Glutamatergic neuron (in vitro differentiated cells): ENCODE data around the gene ARHGEF2. TPM values are rescaled to one million over a fixed set of nuclear protein-coding genes. Genes with fewer than 3 reads are reported as not detected.
A peak's percentile ranks its signal among the peaks of the same experiment; 100 is the strongest.

Experiments used
- DNase-seq: peaks from one replicate; pipeline ENCODE4 v3.0.0; 2022
- H3K27ac Mint-ChIP-seq: one replicate; pipeline ENCODE4 v1.8.0; 2020; ENCODE audit warnings: mild to moderate bottlenecking, mixed read lengths, inconsistent platforms; ENCODE audit not compliant: unreplicated experiment
- H3K27me3 Mint-ChIP-seq: one replicate; pipeline ENCODE4 v1.8.0; 2020; ENCODE audit warnings: mild to moderate bottlenecking, moderate library complexity, mixed read lengths, inconsistent platforms; ENCODE audit not compliant: unreplicated experiment
- H3K36me3 Mint-ChIP-seq: one replicate; pipeline ENCODE4 v1.8.0; 2020; ENCODE audit warnings: mild to moderate bottlenecking, mixed read lengths, inconsistent platforms; ENCODE audit not compliant: unreplicated experiment
- H3K4me1 Mint-ChIP-seq: one replicate; pipeline ENCODE4 v1.8.0; 2020; ENCODE audit warnings: mild to moderate bottlenecking, low read depth, mixed read lengths, inconsistent platforms; ENCODE audit not compliant: unreplicated experiment
- H3K4me3 Mint-ChIP-seq: one replicate; pipeline ENCODE4 v1.8.0; 2020; ENCODE audit warnings: mild to moderate bottlenecking, mixed read lengths, inconsistent platforms; ENCODE audit not compliant: unreplicated experiment
- H3K9me3 Mint-ChIP-seq: one replicate; pipeline ENCODE4 v1.8.0; 2020; ENCODE audit warnings: mild to moderate bottlenecking, moderate library complexity, mixed read lengths, inconsistent platforms; ENCODE audit not compliant: unreplicated experiment
- total RNA-seq: library from RNA; stranded (reverse); fragmentation: NEBNext Ultra II Directional; extraction: Animal tissue kit (Norgen Biotek cat#: 25700); gene quantifications from one replicate; pipeline ENCODE4 v1.2.1, GENCODE V29; 2021; ENCODE audit not compliant: unreplicated experiment
- TF ChIP-seq, protein P1 (sequence below): fragments of 200-600 bp; sonication (generic); IDR thresholded peaks from one replicate; pipeline ENCODE4 v1.5.0; 2021; ENCODE audit not compliant: partially characterized antibody, unreplicated experiment

ARHGEF2 gene
- total RNA-seq, 1 donor from 2014 or later, result 222 TPM

DNA sequence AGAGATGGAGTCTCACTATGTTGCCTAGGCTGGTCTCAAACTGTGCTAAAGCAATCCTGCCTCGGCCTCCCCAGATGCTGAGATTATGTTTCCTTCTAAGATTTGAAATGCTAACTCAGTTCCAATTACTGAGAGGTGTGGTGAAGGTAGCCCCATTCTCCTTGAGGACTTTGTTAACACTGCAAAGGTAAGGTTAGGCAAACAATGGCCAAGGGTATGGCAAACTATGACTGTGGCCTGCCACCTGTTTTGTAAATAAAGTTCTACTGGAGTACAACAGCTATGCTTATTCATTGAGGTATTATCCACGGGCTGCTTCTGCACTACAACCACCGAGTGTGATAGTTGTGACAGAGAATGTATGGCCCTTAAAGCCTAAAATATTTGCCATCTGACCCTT, 57.6 kb downstream of the ARHGEF2 start:
- H3K4me1 Mint-ChIP-seq, result no peaks in the 10 kb centered on the region
- no peak overlapping the region for H3K4me3 Mint-ChIP-seq
- H3K27me3 Mint-ChIP-seq, result no peaks in the 10 kb centered on the region
- H3K9me3 Mint-ChIP-seq, result no peaks in the 10 kb centered on the region
- no peak for DNase-seq
- H3K36me3 Mint-ChIP-seq, result peaks cover 13% of the 10 kb centered on the region
- TF ChIP-seq, protein P1, sequence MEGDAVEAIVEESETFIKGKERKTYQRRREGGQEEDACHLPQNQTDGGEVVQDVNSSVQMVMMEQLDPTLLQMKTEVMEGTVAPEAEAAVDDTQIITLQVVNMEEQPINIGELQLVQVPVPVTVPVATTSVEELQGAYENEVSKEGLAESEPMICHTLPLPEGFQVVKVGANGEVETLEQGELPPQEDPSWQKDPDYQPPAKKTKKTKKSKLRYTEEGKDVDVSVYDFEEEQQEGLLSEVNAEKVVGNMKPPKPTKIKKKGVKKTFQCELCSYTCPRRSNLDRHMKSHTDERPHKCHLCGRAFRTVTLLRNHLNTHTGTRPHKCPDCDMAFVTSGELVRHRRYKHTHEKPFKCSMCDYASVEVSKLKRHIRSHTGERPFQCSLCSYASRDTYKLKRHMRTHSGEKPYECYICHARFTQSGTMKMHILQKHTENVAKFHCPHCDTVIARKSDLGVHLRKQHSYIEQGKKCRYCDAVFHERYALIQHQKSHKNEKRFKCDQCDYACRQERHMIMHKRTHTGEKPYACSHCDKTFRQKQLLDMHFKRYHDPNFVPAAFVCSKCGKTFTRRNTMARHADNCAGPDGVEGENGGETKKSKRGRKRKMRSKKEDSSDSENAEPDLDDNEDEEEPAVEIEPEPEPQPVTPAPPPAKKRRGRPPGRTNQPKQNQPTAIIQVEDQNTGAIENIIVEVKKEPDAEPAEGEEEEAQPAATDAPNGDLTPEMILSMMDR, result no peak
- H3K27ac Mint-ChIP-seq, result no peak overlapping the region

DNA sequence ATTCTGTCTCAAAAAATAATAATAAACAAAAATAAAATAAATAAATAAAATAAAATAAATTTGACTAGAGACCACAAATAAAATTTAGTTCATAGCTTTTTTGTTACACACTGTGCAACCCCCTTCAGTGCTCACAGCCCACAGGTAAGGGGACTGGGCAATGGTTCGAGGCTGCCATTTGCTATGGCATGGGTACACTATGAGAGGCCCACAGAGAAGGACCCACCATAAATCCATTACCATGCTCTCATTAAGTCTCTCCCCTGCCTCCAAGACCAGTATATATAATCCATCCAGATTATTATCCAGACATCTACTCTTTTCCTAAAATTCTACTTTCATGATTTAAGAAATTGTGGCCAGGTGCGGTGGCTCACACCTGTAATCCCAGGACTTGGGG, 58.5 kb downstream of the ARHGEF2 start:
- TF ChIP-seq, protein P1, result no peak
- Mint-ChIP-seq H3K4me1 (no peaks in the 10 kb centered on the region), H3K27ac (no peak overlapping the region), H3K4me3 (no peak overlapping the region), H3K9me3 (no peaks in the 10 kb centered on the region), H3K36me3 (peaks cover 10% of the 10 kb centered on the region), H3K27me3 (no peaks in the 10 kb centered on the region)
- no peak for DNase-seq

DNA sequence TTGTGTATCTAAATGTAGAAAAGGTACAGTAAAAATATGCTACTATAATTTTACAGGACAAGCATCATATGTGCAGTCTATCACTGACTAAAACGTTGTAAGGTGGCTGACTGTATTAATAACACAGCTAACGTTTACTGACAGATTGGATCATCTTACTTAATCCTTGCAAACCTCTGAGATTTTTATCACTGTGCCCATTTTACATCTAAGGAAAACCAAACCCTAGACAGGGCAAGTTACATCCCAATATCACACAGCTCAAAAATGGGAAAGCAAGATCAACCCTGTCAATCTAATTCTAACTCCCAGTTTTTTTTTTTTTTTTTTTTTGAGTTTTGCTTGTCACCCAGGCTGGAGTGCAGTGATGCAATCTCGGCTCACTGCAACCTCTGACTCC, 59.7 kb downstream of the ARHGEF2 start:
- no peaks in the 10 kb centered on the region for H3K9me3 Mint-ChIP-seq
- H3K27me3 Mint-ChIP-seq, result no peaks in the 10 kb centered on the region
- no peak overlapping the region for H3K4me3 Mint-ChIP-seq
- TF ChIP-seq, protein P1, result no peak
- H3K36me3 Mint-ChIP-seq, result peaks cover 10% of the 10 kb centered on the region
- no peak overlapping the region for H3K27ac Mint-ChIP-seq
- H3K4me1 Mint-ChIP-seq, result no peaks in the 10 kb centered on the region
- no peak for DNase-seq

DNA sequence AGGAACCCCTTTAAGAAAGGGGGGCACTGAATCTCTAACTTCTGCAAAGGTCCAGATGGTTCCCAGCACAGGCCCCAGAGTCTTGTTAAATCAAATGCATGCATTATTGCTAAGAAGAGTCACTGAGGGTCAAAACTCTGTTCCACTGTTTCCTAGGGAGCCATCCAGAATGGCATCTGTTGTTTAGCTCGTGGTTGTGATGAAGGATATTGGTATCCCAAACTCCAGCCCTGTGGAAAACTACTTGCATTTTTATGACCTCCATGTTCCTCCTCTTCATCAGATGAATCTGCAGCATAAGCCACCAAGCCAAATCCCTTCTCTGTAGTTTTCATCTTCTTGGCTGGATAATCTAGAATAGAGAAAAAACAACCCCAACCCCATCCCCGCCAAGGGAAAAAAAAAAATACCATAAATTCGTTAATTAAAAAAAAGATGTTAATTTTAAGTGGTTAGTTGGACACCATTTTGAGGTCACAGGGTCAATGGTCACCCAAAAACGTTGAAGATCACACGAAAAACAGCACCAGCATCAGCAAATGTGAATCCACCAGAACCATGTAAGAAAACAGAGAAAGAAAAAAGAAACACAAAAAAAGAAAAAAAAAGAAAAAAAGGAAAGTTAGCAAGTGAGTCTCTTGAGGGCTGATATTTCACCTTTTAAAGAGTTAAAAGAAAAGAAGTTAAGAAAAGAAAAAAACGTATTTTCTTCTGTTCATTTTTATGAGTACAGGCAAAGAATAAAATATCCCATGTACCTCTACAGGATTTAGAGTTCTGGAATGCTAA, 64.2 kb downstream of the ARHGEF2 start:
- Mint-ChIP-seq H3K36me3 (no peaks in the 10 kb centered on the region), H3K4me1 (peaks cover 3% of the 10 kb centered on the region), H3K9me3 (peaks cover 3% of the 10 kb centered on the region), H3K27ac (no peak overlapping the region), H3K4me3 (no peak overlapping the region), H3K27me3 (no peaks in the 10 kb centered on the region)
- TF ChIP-seq, protein P1, result no peak
- DNase-seq, result no peak

DNA sequence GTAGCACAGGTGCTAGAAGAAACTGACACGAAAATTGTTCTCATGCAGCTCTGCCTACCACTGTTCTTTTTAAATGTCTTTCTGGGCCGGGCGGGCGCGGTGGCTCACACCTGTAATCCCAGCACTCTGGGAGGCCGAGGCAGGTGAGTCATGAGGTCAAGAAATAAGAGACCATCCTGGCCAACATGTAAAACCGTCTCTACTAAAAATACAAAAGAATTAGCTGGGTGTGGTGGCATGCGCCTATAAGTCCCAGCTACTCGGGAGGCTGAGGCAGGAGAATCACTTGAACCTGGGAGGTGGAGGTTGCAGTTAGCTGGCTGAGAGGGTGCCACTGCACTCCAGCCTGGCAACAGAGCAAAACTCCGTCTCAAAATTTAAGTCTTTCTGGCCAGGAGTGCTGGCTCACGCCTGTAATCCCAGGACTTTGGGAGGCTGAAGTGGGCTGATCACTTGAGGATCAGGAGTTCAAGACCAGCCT, 66.3 kb downstream of the ARHGEF2 start:
- Mint-ChIP-seq H3K4me3 (peak overlapping the region; percentile 92), H3K9me3 (peaks cover 3% of the 10 kb centered on the region), H3K4me1 (peaks cover 3% of the 10 kb centered on the region), H3K27me3 (no peaks in the 10 kb centered on the region), H3K36me3 (no peaks in the 10 kb centered on the region), H3K27ac (peak overlapping the region; percentile 90)
- no peak for DNase-seq
- TF ChIP-seq, protein P1, result no peak
